ENCODE data around the gene PHC1.
"Not testable (repeated sequence)": the region's sequence is repeated elsewhere in the genome, so short reads cannot be mapped to it uniquely, and the experiment has no call there.

The PHC1 gene

GRCh38 chr12:8922544-8922943 is 8.2 kb downstream of the PHC1 start:
- no peak for TF ChIP-seq CTCF (conservative IDR thresholded peaks at IDR 0.05)
- H3K27ac ChIP-seq, result no peak overlapping the region

DNA sequence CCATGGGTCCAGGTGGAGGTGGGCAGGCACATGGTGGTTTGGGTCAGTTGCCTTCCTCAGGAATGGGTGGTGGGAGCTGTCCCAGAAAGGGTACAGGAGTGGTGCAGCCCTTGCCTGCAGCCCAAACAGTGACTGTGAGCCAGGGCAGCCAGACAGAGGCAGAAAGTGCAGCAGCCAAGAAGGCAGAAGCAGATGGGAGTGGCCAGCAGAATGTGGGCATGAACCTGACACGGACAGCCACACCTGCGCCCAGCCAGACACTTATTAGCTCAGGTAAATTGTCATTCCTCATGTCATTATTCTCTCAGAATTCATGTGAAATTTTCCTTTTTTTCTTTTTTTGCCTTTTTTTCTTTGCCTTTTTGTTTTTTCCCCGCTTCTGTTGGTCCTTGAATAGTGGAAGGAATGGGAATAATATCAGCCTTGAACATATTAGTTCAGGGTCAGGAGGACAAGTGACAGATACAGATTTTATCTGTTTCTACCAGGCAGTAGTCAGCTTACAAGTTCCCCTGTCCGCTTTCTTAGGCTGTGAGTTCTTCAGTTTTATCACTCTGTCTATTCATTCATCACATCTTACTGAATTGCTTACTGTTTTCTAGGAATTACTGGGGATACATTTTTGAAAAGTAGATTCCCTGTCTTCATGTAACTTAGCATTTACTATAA is 16.5 kb downstream of the PHC1 start:
- H3K27ac ChIP-seq, result not testable (repeated sequence)

GRCh38 chr12:8932464-8932863 is 18.2 kb downstream of the PHC1 start:
- H3K27ac ChIP-seq, result not testable (repeated sequence)

GRCh38 chr12:8934080-8934479 is 19.8 kb downstream of the PHC1 start:
- not testable (repeated sequence) for H3K27ac ChIP-seq

DNA sequence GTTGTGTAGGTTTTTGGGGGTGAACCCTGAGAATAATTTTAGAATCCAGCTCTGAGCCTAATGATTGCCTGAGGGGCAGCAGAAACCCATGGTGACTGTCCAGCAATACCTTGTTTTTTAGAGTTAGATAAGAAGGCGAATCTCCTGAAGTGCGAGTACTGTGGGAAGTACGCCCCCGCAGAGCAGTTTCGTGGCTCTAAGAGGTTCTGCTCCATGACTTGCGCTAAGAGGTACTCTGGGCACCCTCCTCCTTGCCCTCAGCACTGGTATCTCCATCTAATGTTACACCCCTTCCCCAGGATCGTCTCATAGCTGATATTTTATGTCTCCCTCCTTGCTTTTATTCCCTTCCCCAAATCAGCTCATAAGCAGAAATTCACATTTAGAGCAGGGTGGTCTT is 22.4 kb downstream of the PHC1 start:
- no peak overlapping the region for H3K27ac ChIP-seq
- TF ChIP-seq CTCF (conservative IDR thresholded peaks at IDR 0.05), result no peak

DNA sequence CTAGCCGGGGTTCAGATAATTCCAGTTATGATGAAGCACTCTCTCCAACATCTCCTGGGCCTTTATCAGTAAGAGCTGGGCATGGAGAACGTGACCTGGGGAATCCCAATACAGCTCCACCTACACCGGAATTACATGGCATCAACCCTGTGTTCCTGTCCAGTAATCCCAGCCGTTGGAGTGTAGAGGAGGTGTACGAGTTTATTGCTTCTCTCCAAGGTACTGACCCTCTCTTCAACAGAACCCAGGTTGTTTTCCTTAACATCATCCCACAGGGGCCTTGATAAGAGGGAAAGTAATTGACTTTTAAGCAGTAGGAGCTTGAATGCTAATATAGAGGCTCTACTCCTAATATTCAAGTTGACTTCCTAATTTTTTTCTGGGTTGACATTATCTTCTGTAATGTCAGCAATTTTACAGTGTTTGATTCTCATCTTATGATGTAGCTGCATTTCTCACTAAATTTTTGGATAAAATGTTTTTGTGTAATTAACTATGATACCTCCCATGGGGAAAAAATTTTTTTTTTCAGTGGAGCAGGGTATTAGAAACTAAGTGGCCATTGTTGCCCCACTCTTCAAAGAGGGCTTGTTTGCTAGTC is 23.6 kb downstream of the PHC1 start:
- H3K27ac ChIP-seq, result not testable (repeated sequence)

GRCh38 chr12:8941691-8942478 is 27.6 kb downstream of the PHC1 start:
- H3K27ac ChIP-seq, result no peak overlapping the region
- no peak for TF ChIP-seq CTCF (conservative IDR thresholded peaks at IDR 0.05)

DNA sequence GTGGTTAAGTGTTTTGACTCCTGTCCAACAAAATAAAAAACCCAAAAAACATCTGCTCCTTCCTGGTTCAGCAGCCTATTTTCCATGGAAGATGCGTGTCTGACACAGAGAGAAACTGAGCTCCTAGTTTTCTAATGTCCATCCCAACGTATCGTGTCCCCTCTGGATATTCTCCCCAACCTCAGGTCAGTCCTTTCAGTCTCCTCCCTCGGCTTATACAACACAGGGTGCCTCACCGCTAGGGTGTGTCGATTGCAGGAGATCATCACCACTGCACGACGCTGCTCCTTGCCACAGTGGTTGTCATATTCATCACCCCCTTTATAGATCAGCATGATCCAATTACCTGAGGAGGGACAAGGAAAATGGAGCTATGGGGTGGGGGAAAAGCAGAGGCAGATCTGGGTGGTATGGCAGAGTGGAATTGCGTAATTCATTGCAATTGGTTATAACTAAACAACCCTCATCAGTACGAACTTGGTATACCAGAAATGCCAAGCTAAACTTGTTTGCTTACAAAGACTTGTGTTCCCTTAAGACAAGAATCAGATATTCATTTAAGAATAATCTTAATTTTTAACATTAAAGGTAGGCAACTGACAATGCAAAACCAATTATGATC is 29.4 kb downstream of the PHC1 start:
- H3K27ac ChIP-seq, result no peak overlapping the region
- no peak for TF ChIP-seq CTCF (conservative IDR thresholded peaks at IDR 0.05)

DNA sequence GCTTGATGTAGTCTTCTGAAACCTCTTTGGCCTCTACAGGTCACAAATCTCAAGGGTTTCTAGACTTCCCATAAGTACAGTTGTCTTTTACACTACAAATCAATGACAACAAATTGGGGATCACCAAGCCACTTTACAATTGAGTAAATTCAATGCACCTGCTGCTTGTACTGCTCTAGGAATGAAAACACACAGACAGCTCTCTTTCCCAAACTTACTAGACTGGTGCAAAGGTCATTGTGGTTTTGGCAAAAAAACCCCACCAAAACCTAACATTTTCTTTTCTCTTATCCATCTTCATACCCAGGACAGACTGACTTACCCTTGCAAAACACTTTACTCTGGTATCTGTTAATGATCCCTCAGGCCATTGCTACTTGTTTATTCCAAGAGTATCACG is 32.4 kb downstream of the PHC1 start:
- no peak for TF ChIP-seq CTCF (conservative IDR thresholded peaks at IDR 0.05)
- no peak overlapping the region for H3K27ac ChIP-seq
